OCI-LY3 (cell line): ENCODE measurements around the gene ESAM.

ENCODE experiments used
- CTCF ChIP-seq: fragments of 200-600, 300-600 bp; sonication (generic); IDR thresholded peaks from 2 replicates; pipeline ENCODE4 v1.5.1; 2014; ENCODE audit warnings: antibody characterized with exemption, low read length, low read depth
- EZH2phosphoT487 ChIP-seq: fragments of 200-600 bp; shearing (Covaris generic); IDR thresholded peaks from 2 replicates; pipeline ENCODE4 v1.6.1; 2018; ENCODE audit warnings: antibody characterized with exemption, mixed run types, low read depth

GRCh38 chr11:124745835-124746620 lies 16.1 kb downstream of the ESAM start:
- peak; percentile 45 for TF ChIP-seq CTCF
- TF ChIP-seq EZH2phosphoT487, result no peak
